SK-MEL-5 (cell line): ENCODE results near the gene IER3IP1. TPM values are rescaled to one million over a fixed set of nuclear protein-coding genes. Genes with fewer than 3 reads are reported as not detected.

Experiments
- DNase-seq: peaks from one replicate; pipeline ENCODE4 v3.0.0-alpha.2; 2016; ENCODE audit warnings: low read depth, low spot score
- in situ Hi-C: cut with HindIII; loops from 2 replicates; pipeline ENCODE4 v1.10.0; 2016; ENCODE audit warnings: low sequenced_read_pairs, high pct_unique_total_duplicates, low pct_unique_long_range_greater_than_20kb
- small RNA-seq, 2 experiments: library from RNA; depleted of rRNA; stranded (forward); fragments of <200 nt; gene quantifications; one replicate each; pipeline ENCODE3, GENCODE V24; 2014
- total RNA-seq: library from RNA; depleted of rRNA; stranded (reverse); fragments of >200 nt; shearing (Covaris generic); gene quantifications from 2 replicates; pipeline ENCODE4 v1.2.3, GENCODE V29; 2014; rRNA removed

Gene IER3IP1
- total RNA-seq, 1 experiment from 2014 or later, result 63.6 TPM

DNA sequence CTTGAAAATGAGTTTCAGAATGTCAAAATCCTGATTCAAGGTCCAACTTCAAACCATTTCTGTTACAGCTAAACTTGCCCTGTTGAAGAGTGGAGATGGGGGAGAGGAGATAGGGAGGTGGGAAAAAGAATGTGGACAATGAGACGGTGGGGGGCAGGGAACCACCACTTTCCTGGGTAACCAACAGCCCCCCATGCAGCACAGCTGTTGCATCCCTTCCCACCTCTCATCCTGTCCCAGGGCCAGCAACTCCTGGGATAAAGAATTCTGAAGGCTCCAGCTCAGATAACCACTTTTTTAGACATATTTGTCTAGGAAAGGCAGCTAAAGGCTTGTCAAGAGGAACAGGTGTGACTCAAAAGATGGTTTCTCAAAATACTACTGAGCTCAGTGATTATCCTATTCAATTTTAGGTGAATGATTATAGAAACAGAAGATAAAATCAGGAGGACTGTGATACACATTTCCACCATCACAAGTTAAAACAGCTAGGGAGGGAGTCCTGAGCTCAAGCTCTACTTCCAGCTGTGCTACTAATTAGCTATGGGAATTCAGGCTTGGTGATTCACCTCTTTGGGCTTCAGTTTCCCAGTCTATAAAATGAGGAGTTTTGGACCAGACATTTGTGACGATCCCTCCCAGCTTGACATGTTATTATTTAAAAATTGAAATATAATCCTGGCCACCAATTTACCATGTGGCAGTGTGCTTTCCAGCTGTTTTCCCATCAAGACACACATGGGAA lies 62.2 kb downstream of the IER3IP1 start:
- in situ Hi-C loops, result no loop called here

DNA sequence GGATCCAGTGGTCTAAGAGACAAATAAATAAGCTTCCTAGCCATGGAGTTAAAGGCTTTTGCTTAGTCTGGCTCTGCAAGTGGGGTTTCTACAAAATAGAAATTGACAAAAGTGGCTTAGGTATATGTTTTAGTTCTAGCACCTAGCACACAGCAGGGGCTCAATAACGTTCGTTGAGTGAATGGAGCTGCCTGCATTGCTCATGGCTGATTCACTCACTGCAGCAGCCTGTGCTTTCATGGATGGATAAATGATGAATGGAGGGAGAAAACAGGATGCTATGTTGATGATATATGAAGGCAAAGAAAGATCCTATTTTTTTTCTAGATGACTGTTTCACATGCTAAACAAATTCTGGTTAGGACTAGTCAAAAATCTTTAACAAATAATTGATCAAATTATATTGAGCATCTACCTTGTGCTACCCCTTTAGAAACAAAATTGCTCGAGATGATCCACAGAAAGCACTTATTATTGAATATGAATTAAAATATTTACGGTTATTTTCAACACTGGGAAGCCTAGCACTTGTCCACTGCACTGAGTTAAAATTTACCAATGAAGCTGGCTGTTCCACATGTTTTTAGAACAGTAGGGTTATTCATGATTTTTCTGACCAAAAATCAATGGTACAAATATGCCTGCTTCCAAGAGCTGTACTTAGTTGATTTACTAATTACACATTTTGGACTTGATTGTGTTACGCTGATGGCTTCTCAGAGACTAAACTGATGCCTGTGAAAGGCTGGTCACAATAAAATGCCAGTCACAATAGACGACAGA lies 65.5 kb downstream of the IER3IP1 start:
- in situ Hi-C loops, result no loop called here
- no peak for DNase-seq

More for the DNA sequence above, 62.2 kb downstream of the IER3IP1 start:
- no peak for DNase-seq

DNA sequence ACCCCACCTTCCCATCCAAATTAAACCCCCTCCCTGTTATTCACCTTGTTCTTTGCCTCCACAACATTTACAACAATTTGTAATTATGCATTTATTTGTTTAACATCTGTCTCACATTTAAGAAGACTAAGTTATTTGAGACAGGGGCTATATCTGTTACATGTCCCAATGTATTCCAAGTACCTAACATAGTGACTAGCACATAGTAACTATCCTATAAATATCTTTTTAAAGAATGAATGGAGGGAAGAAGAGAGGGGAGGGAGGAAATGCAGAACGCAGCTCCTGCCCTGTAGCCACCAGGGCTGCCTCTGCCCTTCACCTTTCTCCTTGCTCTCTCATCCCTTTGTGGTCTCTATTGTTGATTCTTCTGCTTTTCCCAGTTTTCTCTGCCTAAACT lies 66.4 kb downstream of the IER3IP1 start:
- in situ Hi-C loops, result no loop called here
- DNase-seq, result no peak

DNA sequence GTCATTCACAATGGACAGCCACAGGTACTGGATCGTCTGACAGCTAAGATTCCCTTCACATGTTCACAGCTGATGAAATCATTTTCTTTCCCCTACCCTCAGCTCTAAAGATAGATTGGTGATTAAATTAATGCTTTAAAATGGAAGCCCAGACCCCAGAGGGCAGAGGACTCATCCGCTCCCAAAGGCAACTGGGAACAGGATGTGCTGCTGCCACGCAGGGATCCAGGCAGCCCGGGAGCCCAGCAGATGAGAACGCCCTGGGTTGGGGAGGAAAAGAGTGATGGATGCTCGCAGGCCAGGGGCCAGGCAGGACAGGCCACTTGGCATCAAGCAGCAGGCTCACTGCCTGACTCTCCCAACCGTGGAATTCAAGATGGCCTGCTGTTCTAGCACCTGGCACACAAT lies 67.2 kb downstream of the IER3IP1 start:
- in situ Hi-C loops, result no loop called here

DNA sequence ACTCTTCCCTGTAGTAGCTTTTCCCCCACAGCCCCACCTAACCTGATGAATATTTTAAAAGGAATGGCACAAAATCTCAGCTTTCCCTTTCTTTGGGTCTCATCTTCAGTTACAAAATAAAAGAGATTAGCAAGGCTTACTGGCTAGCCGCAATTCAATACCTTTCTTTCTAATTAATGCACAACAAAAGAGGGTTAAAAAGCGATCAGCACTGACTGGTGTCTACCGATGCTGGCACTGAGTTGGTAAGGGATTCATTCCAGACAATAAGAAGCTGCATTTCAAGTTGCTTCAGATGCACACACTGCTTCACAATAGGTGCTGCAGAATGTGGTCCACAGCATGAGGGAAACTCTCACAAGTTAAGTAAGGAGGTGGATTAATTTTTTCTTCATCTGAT lies 67.8 kb downstream of the IER3IP1 start:
- no peak for DNase-seq
- in situ Hi-C loops, result no loop called here

More for the DNA sequence above, 67.2 kb downstream of the IER3IP1 start:
- DNase-seq, result no peak

Small RNAs within 50 kb of the gene (small RNA-seq; reads per million reads assigned to genes)
- gene AC012254.4, result 0 reads per million in 2 experiments

Other genes starting within 250 kb of the IER3IP1 start
- not detected in 2 replicates for gene ELOA2, start 140.7 kb downstream of the IER3IP1 start, total RNA-seq
- 14.0 and 14.3 TPM in 2 replicates for gene HDHD2, start 25.9 kb downstream of the IER3IP1 start, total RNA-seq
- not detected in 2 replicates for gene SKOR2, start 75.3 kb upstream of the IER3IP1 start, total RNA-seq